ENCODE data around the gene CDHR3. TPM values are rescaled to one million over a fixed set of nuclear protein-coding genes. Genes with fewer than 3 reads are reported as not detected.

CDHR3 gene
- 2.0 TPM in 1 of 2 replicates, not detected in the other for total RNA-seq (2014; rRNA removed; shearing (Covaris generic); ENCODE audit: low replicate concordance)

- in situ Hi-C loops (cut with HindIII; ENCODE audit: low pct_unique_long_range_greater_than_20kb, low sequenced_read_pairs) = no loop called here
- DNase-seq (ENCODE audit: low read depth) = no peak
Observed at GRCh38 chr7:105963038-105963667, at the start of gene CDHR3. CDHR3 (plus strand) TSS chr7:105963264; CDS start chr7:105963319, 55 bp downstream.

GRCh38 chr7:105913947-105914346 is 49.1 kb upstream of the CDHR3 start:
- DNase-seq (ENCODE audit: low read depth) = no peak
- in situ Hi-C loops (cut with HindIII; ENCODE audit: low pct_unique_long_range_greater_than_20kb, low sequenced_read_pairs) = no loop called here

- in situ Hi-C loops (cut with HindIII; ENCODE audit: low pct_unique_long_range_greater_than_20kb, low sequenced_read_pairs) = no loop called here
- no peak for DNase-seq (ENCODE audit: low read depth)
Observed at GRCh38 chr7:105916603-105917002, 46.5 kb upstream of the CDHR3 start.

GRCh38 chr7:105917659-105918058 is 45.4 kb upstream of the CDHR3 start:
- DNase-seq (ENCODE audit: low read depth) = no peak
- in situ Hi-C loops (cut with HindIII; ENCODE audit: low pct_unique_long_range_greater_than_20kb, low sequenced_read_pairs) = no loop called here

- in situ Hi-C loops (cut with HindIII; ENCODE audit: low pct_unique_long_range_greater_than_20kb, low sequenced_read_pairs) = no loop called here
Observed at GRCh38 chr7:105920766-105921165, 42.3 kb upstream of the CDHR3 start.

GRCh38 chr7:105924945-105925344 is 38.1 kb upstream of the CDHR3 start:
- no peak for DNase-seq (ENCODE audit: low read depth)
- in situ Hi-C loops (cut with HindIII; ENCODE audit: low pct_unique_long_range_greater_than_20kb, low sequenced_read_pairs) = no loop called here

More at GRCh38 chr7:105920766-105921165, 42.3 kb upstream of the CDHR3 start:
- no peak for DNase-seq (ENCODE audit: low read depth)

- no peak for DNase-seq (ENCODE audit: low read depth)
- in situ Hi-C loops (cut with HindIII; ENCODE audit: low pct_unique_long_range_greater_than_20kb, low sequenced_read_pairs) = no loop called here
Observed at GRCh38 chr7:105926131-105926530, 36.9 kb upstream of the CDHR3 start.

GRCh38 chr7:105931179-105931578 is 31.9 kb upstream of the CDHR3 start:
- in situ Hi-C loops (cut with HindIII; ENCODE audit: low pct_unique_long_range_greater_than_20kb, low sequenced_read_pairs) = no loop called here
- DNase-seq (ENCODE audit: low read depth) = no peak

GRCh38 chr7:105932835-105933477 is 30.1 kb upstream of the CDHR3 start:
- no peak for DNase-seq (ENCODE audit: low read depth)

GRCh38 chr7:105934572-105935185 is 28.4 kb upstream of the CDHR3 start:
- in situ Hi-C loops (cut with HindIII; ENCODE audit: low pct_unique_long_range_greater_than_20kb, low sequenced_read_pairs) = no loop called here
- DNase-seq (ENCODE audit: low read depth) = peak; percentile 9

More at GRCh38 chr7:105932835-105933477, 30.1 kb upstream of the CDHR3 start:
- in situ Hi-C loops (cut with HindIII; ENCODE audit: low pct_unique_long_range_greater_than_20kb, low sequenced_read_pairs) = no loop called here

- DNase-seq (ENCODE audit: low read depth) = no peak
Observed at GRCh38 chr7:105935250-105935649, 27.8 kb upstream of the CDHR3 start.

GRCh38 chr7:105937411-105937810 is 25.7 kb upstream of the CDHR3 start:
- in situ Hi-C loops (cut with HindIII; ENCODE audit: low pct_unique_long_range_greater_than_20kb, low sequenced_read_pairs) = no loop called here
- no peak for DNase-seq (ENCODE audit: low read depth)

More at GRCh38 chr7:105935250-105935649, 27.8 kb upstream of the CDHR3 start:
- in situ Hi-C loops (cut with HindIII; ENCODE audit: low pct_unique_long_range_greater_than_20kb, low sequenced_read_pairs) = no loop called here

GRCh38 chr7:105940109-105940508 is 23.0 kb upstream of the CDHR3 start:
- in situ Hi-C loops (cut with HindIII; ENCODE audit: low pct_unique_long_range_greater_than_20kb, low sequenced_read_pairs) = no loop called here
- DNase-seq (ENCODE audit: low read depth) = no peak

- in situ Hi-C loops (cut with HindIII; ENCODE audit: low pct_unique_long_range_greater_than_20kb, low sequenced_read_pairs) = no loop called here
- no peak for DNase-seq (ENCODE audit: low read depth)
Observed at GRCh38 chr7:105941596-105941995, 21.5 kb upstream of the CDHR3 start.

GRCh38 chr7:105943486-105943885 is 19.6 kb upstream of the CDHR3 start:
- in situ Hi-C loops (cut with HindIII; ENCODE audit: low pct_unique_long_range_greater_than_20kb, low sequenced_read_pairs) = no loop called here

GRCh38 chr7:105945848-105946247 is 17.2 kb upstream of the CDHR3 start:
- no peak for DNase-seq (ENCODE audit: low read depth)
- in situ Hi-C loops (cut with HindIII; ENCODE audit: low pct_unique_long_range_greater_than_20kb, low sequenced_read_pairs) = no loop called here

More at GRCh38 chr7:105943486-105943885, 19.6 kb upstream of the CDHR3 start:
- no peak for DNase-seq (ENCODE audit: low read depth)

- in situ Hi-C loops (cut with HindIII; ENCODE audit: low pct_unique_long_range_greater_than_20kb, low sequenced_read_pairs) = no loop called here
- no peak for DNase-seq (ENCODE audit: low read depth)
Observed at GRCh38 chr7:105951597-105951996, 11.5 kb upstream of the CDHR3 start.

GRCh38 chr7:105952917-105953595 is 10.0 kb upstream of the CDHR3 start:
- in situ Hi-C loops (cut with HindIII; ENCODE audit: low pct_unique_long_range_greater_than_20kb, low sequenced_read_pairs) = no loop called here
- DNase-seq (ENCODE audit: low read depth) = no peak

- in situ Hi-C loops (cut with HindIII; ENCODE audit: low pct_unique_long_range_greater_than_20kb, low sequenced_read_pairs) = no loop called here
- no peak for DNase-seq (ENCODE audit: low read depth)
Observed at GRCh38 chr7:105954711-105955110, 8.4 kb upstream of the CDHR3 start.

Data from Caki2 (cell line).